PC-9 (cell line): Measurements from ENCODE around the gene TRABD.

Experiments
- CTCF ChIP-seq: fragments of 200-600 bp; sonication (generic); conservative IDR thresholded peaks from 2 replicates; pipeline ENCODE4 v1.6.1; 2017; ENCODE audit warnings: mixed run types, antibody characterized with exemption, mild to moderate bottlenecking, moderate library complexity
- EZH2 ChIP-seq: fragments of 200-600 bp; sonication (generic); IDR thresholded peaks from 2 replicates; pipeline ENCODE4 v1.8.0; 2017; ENCODE audit warnings: antibody characterized with exemption, low read depth

GRCh38 chr22:50139843-50140415 is 45.8 kb upstream of the TRABD start:
- TF ChIP-seq CTCF (no peak), EZH2 (no peak)
